ENCODE measurements around the gene MCM7. TPM values are rescaled to one million over a fixed set of nuclear protein-coding genes. Genes with fewer than 3 reads are reported as not detected.
A peak's percentile ranks its signal among the peaks of the same experiment; 100 is the strongest.

MCM7 gene
- total and polyA plus RNA-seq, 2 of the 4 experiments (the other 2 are of a cell fraction), result 104 to 137 TPM

- Histone ChIP-seq H3K9ac (ENCODE audit: low read depth, low read length) (no peak overlapping the region), H2AFZ (replicated peaks; ENCODE audit: low read length, poor library complexity) (no peak overlapping the region), H3K23ac (ENCODE audit: low read depth, low read length) (no peak overlapping the region), H4K8ac (ENCODE audit: low read depth in 2 of 2, low read length in 2 of 2) (no peak overlapping the region), H2AK9ac (replicated peaks; ENCODE audit: low read depth, low read length, poor library complexity) (no peak overlapping the region), H3K79me1 (ENCODE audit: low read depth in 1 of 2, low read length in 2 of 2) (peaks cover 0 to 7% of the 10 kb centered on the region in 2 experiments; a peak in 1 of 4 replicates), H3K56ac (ENCODE audit: extremely low read depth, insufficient read depth, low read length) (no peak overlapping the region), H3K4me1 (ENCODE audit: control insufficient read depth, insufficient read depth, low read length) (no peaks in the 10 kb centered on the region), H4K20me1 (ENCODE audit: insufficient read depth, low read length) (no peaks in the 10 kb centered on the region; the same call in 1 of the 2 replicates), H4K5ac (ENCODE audit: low read depth, low read length) (no peak overlapping the region), H3K4ac (ENCODE audit: low read depth, low read length) (no peak overlapping the region), H3K18ac (ENCODE audit: low read depth, low read length) (no peak overlapping the region), H3K27me3 (ENCODE audit: control insufficient read depth, insufficient read depth, low read length) (no peaks in the 10 kb centered on the region), H3K9me3 (ENCODE audit: control insufficient read depth, insufficient read depth, low read length) (no peaks in the 10 kb centered on the region), H3K14ac (replicated peaks; ENCODE audit: low read depth, low read length) (no peak overlapping the region), H3K9me1 (ENCODE audit: insufficient read depth, low read length) (no peaks in the 10 kb centered on the region), H2BK20ac (ENCODE audit: low read depth, low read length) (no peak overlapping the region), H3K36me3 (ENCODE audit: control insufficient read depth, insufficient read depth, low read length) (peaks cover 75% of the 10 kb centered on the region), H3K27ac (ENCODE audit: insufficient read depth, low read length) (no peak overlapping the region), H2BK120ac (ENCODE audit: low read depth, low read length) (no peak overlapping the region), H2BK15ac (ENCODE audit: low read depth, low read length) (no peak overlapping the region), H3K4me2 (ENCODE audit: low read depth, low read length) (no peak overlapping the region), H2BK5ac (ENCODE audit: low read depth, low read length, poor library complexity, severe bottlenecking) (no peak overlapping the region), H2AK5ac (ENCODE audit: low read depth, low read length) (no peak overlapping the region), H3K4me3 (ENCODE audit: insufficient read depth, low read depth, low read length) (no peak overlapping the region), H4K91ac (ENCODE audit: insufficient read depth, low read depth, low read length) (no peak overlapping the region)
- 20% methylated on average over 1 of the region's 12 CpGs; no CpG with 5 or more reads in 1 of the 2 experiments for WGBS, 2 experiments (ENCODE audit: extremely low coverage in 2 of 2, insufficient read length in 1 of 2)
- in situ Hi-C loops (cut with MboI; ENCODE audit: low sequenced_read_pairs) (no loop called here), dilution Hi-C loops (cut with HindIII; ENCODE audit: low sequenced_read_pairs, unreplicated experiment) (no loop called here), intact Hi-C loops (cut with micrococcal nuclease) (no loop called here)
- POLR2A ChIA-PET (ENCODE audit: unreplicated experiment), result no interaction called here
- no peak for ATAC-seq (ENCODE audit: low read depth)
- TF ChIP-seq MXI1 (IDR thresholded peaks at IDR 0.05; ENCODE audit: borderline replicate concordance, low read depth, low read length), result no peak
- TF ChIP-seq CTCF (conservative IDR thresholded peaks at IDR 0.05; ENCODE audit: low read depth, low read length), result 0 out of 2 replicates have a peak, but pooled peaks have one; percentile 2
- no peak for TF ChIP-seq POLR2A (IDR thresholded peaks at IDR 0.05; ENCODE audit: low read depth, low read length)
- no peak for TF ChIP-seq CHD1 (IDR thresholded peaks at IDR 0.05; ENCODE audit: low read depth, low read length)
- DNase-seq, result no peak
- CTCF ChIA-PET, result no interaction called here
- BruUV-seq (replicated peaks), result no TSS peak
These were observed 8.4 kb upstream of the MCM7 start for GRCh38 chr7:100109521-100110163.
